Activated B cell treated with CpG ODN at 0.5 μM for 24 hours (primary cell): ENCODE data around the gene LRRC61. TPM values are rescaled to one million over a fixed set of nuclear protein-coding genes. Genes with fewer than 3 reads are reported as not detected.

ENCODE experiments used
- ATAC-seq: fragments of 200-7000 bp; cut with Tn5 transposase; one replicate; pipeline ENCODE4 v1.10.0; 2021; ENCODE audit warnings: low read depth, mild to moderate bottlenecking, moderate library complexity
- CTCF ChIA-PET: fragments of 350-600 bp; sonication (Branson Sonifier 250); formaldehyde crosslinking; loops from one replicate; lab custom pipeline; 2021; ENCODE audit warnings: antibody characterized with exemption; lab: Charles Lee
- POLR2A ChIA-PET: fragments of 350-600 bp; sonication (Branson Sonifier 250); formaldehyde crosslinking; loops from one replicate; lab custom pipeline; 2021; ENCODE audit warnings: antibody characterized with exemption; lab: Charles Lee
- DNase-seq: peaks from one replicate; pipeline ENCODE4 v3.0.0; 2022
- H3K27ac Mint-ChIP-seq: one replicate; pipeline ENCODE4 v1.8.0; 2020; ENCODE audit warnings: mixed read lengths
- H3K27me3 Mint-ChIP-seq: one replicate; pipeline ENCODE4 v1.8.0; 2021; ENCODE audit warnings: mixed read lengths
- H3K36me3 Mint-ChIP-seq: one replicate; pipeline ENCODE4 v1.8.0; 2021; ENCODE audit warnings: low read depth, mixed read lengths
- H3K4me1 Mint-ChIP-seq: one replicate; pipeline ENCODE4 v1.8.0; 2021; ENCODE audit warnings: mixed read lengths
- H3K4me3 Mint-ChIP-seq: one replicate; pipeline ENCODE4 v1.8.0; 2020; ENCODE audit warnings: mild to moderate bottlenecking, mixed read lengths
- H3K9me3 Mint-ChIP-seq: one replicate; pipeline ENCODE4 v1.8.0; 2020; ENCODE audit warnings: mixed read lengths
- CTCF ChIP-seq: fragments of 200-600 bp; IDR thresholded peaks from one replicate; pipeline ENCODE4 v1.8.0; 2022; ENCODE audit warnings: antibody characterized with exemption, mild to moderate bottlenecking
- intact Hi-C: fragments of 100-400 bp; cut with micrococcal nuclease; formaldehyde crosslinking; loops from one replicate; pipeline ENCODE4 v1.15.1; 2024
- total RNA-seq: library from RNA; stranded (reverse); gene quantifications from 2 replicates; pipeline ENCODE4 v1.2.3, GENCODE V29; 2022

The LRRC61 gene
- total RNA-seq, 1 donor from 2014 or later: 11.0 TPM

- Mint-ChIP-seq H3K4me1 (peaks cover 73% of the 10 kb centered on the region), H3K4me3 (peak overlapping the region; percentile 95), H3K27me3 (no peaks in the 10 kb centered on the region), H3K36me3 (peaks cover 44% of the 10 kb centered on the region), H3K27ac (peak overlapping the region; percentile 94), H3K9me3 (no peaks in the 10 kb centered on the region)
- TF ChIP-seq CTCF: no peak
- intact Hi-C loops: loop anchor here (1.0 to 2.0 kb wide), 4 partner anchors 9 to 1279 kb away; partner anchors contain the start of genes SLC4A2, ZNF775, ZNF786 and ZNF862
- DNase-seq (no peak), ATAC-seq (no peak)
- ChIA-PET POLR2A (interaction anchor here (0.6 to 16.5 kb wide), 14 partner anchors 9 to 974 kb away, joined by 3 to 421 read pairs (median 4); partner anchors contain the start of genes ACTR3C, GIMAP2, LRRC61 and ZNF775), CTCF (interaction anchor here (1.0 to 2.0 kb wide), 3 partner anchors 8 to 39 kb away, joined by 3 to 5 read pairs (median 5); no protein-coding TSS in a partner anchor)
These were observed 46.8 kb downstream of the LRRC61 start for GRCh38 chr7:150369748-150370501.

DNA sequence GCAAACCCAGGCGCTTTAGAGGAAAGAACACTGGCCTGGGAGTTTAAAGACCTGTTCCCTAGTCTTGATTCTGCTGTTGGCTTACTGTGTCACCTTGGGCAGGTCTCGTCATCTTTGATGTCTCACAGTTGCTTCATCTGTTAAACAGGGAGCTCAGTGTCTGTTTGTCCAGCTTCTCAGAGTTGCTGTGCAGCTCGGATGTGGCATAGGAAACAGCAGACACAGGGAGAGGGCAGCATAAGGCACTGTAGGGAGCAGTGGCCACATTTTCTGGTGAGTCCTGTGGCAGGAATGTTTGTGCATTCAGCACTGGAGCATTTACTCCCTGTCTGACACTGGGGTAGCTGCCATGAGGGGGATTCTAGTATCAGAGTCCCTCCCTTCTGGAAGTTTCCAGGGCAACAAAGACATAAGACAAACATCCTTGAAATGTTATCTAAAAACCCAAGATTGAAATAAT is 47.5 kb downstream of the LRRC61 start:
- Mint-ChIP-seq H3K4me3 (peak overlapping the region; percentile 95), H3K9me3 (no peaks in the 10 kb centered on the region), H3K36me3 (peaks cover 44% of the 10 kb centered on the region), H3K27me3 (no peaks in the 10 kb centered on the region), H3K4me1 (peaks cover 73% of the 10 kb centered on the region), H3K27ac (peak overlapping the region; percentile 94)
- ChIA-PET POLR2A (interaction anchor here (3.7 to 16.5 kb wide), 3 partner anchors 8 to 35 kb away, joined by 25 to 421 read pairs (median 188); partner anchors contain the start of gene ZNF775), CTCF (no interaction called here)
- no peak for TF ChIP-seq CTCF
- no peak for DNase-seq
- intact Hi-C loops: no loop called here
- no peak for ATAC-seq

GRCh38 chr7:150371131-150371995 is 48.2 kb downstream of the LRRC61 start:
- ATAC-seq (no peak), DNase-seq (no peak)
- H3K4me3 Mint-ChIP-seq: no peak overlapping the region
- H3K27ac Mint-ChIP-seq: no peak overlapping the region
- POLR2A ChIA-PET: interaction anchor here (3.7 to 16.5 kb wide), 2 partner anchors 14 to 34 kb away, joined by 25 to 421 read pairs; a partner anchor contains a TSS
- CTCF ChIA-PET: no interaction called here
- peaks cover 48% of the 10 kb centered on the region for H3K36me3 Mint-ChIP-seq
- TF ChIP-seq CTCF: no peak
- no peaks in the 10 kb centered on the region for H3K27me3 Mint-ChIP-seq
- no peaks in the 10 kb centered on the region for H3K9me3 Mint-ChIP-seq
- peaks cover 73% of the 10 kb centered on the region for H3K4me1 Mint-ChIP-seq
- intact Hi-C loops: no loop called here

GRCh38 chr7:150371996-150372270 is 48.8 kb downstream of the LRRC61 start:
- Mint-ChIP-seq H3K9me3 (no peaks in the 10 kb centered on the region), H3K4me3 (no peak overlapping the region), H3K27ac (no peak overlapping the region), H3K27me3 (no peaks in the 10 kb centered on the region), H3K36me3 (peaks cover 48% of the 10 kb centered on the region), H3K4me1 (peaks cover 74% of the 10 kb centered on the region)
- POLR2A ChIA-PET: interaction anchor here (16.5 kb wide), 1 partner anchor 34 kb away, joined by 421 read pairs; a partner anchor contains a TSS
- TF ChIP-seq CTCF: no peak
- CTCF ChIA-PET: no interaction called here
- intact Hi-C loops: no loop called here
- DNase-seq: no peak
- no peak for ATAC-seq
